ENCODE measurements around the gene PPP2R5D.
A peak's percentile ranks its signal among the peaks of the same experiment; 100 is the strongest.

PPP2R5D gene

DNA sequence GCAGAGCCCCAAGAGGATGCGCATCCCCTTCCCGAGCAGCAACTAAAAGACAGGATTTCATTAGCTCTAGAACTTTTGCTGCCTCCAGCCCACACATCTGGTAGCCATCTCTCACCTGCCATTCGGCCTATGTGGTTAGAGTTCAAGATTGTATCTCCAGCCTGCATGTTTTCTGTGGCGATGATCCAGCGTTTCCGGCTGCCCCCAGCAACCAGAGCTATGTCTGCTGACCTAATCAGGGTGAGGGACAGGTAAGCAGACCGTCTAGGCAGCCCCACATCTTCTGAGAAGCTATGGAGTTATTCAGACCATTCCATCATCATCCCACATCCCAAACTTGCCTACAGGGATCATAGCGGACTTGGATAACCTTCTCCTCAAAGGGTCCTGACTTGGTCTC is 71.6 kb downstream of the PPP2R5D start:
- DNase-seq (ENCODE audit: low read depth, low spot score) = no peak

DNA sequence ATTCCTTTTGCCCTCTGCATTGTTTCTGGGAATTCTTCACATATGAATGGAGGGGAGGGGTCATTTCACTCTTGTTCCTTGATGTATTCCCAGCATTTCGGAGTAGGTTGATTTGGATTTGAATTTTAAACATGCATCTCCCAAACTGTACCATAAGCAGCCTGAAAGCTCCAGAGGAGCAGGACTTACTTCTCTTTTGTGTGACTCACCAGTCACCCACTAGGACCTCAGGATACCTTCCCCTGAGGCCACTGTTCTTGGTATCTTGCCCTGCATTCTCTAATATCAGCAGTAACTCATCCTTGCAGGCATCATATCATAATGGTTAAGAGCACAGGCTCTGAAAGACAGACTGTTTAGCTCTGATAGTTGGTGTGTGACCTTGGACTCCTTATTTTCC is 74.2 kb downstream of the PPP2R5D start:
- DNase-seq (ENCODE audit: low read depth, low spot score) = no peak

DNA sequence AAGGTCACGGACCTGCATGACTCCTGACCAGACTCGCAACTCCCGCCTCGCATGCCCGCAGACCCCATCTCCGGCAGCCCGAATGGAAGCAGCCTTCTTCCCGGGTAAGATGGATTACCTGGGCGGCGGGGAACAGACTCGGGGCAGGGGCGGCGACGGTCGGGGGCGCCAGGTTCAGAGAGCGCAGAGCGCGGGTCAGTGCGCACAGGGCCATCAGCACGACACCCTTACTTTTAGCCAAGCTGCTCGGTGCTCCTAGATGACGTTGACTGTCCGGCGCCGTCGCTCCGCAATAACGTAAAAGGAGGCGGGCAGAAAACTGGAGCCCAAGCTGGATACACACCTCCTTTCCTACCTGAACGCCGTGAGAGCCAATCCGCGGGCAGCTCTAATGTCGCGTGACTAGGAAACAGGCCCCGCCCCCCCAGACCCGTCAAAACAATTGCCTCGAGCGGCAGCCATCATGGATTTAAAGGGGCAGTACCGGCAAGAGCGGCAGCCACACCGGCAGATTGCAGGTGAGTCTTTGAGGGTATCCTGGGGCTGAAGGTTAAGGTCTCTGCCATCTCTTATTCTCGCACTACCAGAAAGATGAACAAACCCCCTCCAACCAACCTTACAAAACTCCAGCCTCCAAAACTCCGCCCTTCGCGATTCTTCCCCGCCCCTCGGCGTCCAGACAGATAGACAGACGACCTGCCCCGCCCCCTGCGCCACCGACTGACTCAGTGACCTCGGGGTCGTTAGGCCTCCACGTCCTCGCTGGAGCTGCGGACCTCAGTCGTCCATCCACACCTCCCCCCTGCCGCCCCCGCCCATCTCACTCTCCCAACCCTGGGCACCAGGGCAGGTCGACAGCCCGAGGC is 75.0 kb downstream of the PPP2R5D start, which contains the start of the genes KLC4 and MRPL2:
Gene KLC4, plus strand, starts transcription at position 464 of the 866 bp plus-strand sequence. CDS start 1,705 bp downstream, outside the sequence.
Gene MRPL2, minus strand, starts transcription at position 267 of the 866 bp plus-strand sequence. Its CDS starts 53 bp downstream, at position 214.
- DNase-seq (ENCODE audit: low read depth, low spot score) = peak; percentile 99

DNA sequence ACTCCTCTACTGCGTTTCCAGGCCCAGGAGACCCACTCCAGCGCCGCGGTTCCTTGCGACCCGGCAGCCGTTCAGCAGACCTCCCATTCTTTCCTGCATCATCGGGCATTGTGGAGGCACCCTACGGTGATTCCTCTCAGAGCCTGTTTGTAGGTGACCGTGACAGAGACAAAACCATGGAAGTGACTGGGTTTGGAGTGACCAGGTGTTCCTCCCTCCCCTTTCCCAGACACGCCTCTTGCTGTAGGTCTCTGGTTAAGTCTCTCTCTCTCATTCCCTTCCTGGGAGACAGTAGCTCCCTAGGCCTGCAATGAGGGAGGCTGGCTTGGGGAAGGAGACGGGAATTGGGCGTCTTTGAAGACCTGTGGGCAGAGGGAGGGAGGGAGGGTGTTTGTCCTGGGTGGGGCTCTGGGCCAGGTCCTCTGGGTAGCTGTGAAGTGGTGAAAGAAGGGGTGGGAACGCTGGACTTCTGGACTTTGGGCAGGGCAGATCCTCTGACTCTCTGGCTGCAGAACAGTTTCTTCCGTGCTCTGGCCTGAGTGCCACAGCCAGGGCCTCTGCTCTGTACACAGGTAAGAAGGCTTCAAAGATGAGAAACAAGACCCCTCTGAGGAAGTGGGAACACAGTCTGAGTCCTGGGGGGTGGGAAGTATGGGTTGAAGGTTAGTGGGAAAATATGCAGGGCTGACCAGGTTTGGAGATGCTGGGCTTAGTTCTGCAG is 75.8 kb downstream of the PPP2R5D start:
- no peak for DNase-seq (ENCODE audit: low read depth, low spot score)

DNA sequence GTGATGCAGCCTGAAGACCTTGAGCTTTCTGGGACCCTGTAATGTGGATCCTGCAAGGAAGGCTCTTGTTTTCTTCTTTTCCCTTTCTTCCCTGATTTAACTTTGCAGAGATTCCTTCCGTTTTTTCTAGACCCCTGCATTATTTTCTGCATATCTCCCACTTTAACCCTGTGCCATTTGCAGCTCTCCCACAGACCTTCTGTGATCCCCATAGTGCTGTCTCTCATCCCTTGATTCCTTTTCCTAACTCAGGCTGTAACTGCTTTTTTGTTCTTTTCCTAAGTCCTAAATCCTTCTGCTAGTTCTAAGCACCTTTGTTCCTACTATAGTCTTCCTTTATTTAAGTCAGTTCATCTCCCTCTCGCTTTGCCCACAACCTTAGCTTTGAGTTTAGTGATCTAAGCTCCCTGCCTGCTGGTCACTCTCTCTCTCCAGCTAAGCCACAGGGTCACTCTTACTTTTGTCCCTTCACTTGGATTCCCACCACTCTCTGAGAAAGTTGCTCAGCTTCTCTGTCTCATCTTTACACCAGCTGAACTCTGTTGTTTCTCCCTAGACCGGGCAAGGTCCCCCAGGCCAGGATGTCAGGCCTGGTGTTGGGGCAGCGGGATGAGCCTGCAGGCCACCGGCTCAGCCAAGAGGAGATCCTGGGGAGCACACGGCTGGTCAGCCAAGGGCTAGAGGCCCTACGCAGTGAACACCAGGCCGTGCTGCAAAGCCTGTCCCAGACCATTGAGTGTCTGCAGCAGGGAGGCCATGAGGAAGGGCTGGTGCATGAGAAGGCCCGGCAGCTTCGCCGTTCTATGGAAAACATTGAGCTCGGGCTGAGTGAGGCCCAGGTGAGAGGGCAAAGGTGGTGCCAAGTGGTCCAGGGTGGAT is 76.6 kb downstream of the PPP2R5D start:
- DNase-seq (ENCODE audit: low read depth, low spot score) = no peak

DNA sequence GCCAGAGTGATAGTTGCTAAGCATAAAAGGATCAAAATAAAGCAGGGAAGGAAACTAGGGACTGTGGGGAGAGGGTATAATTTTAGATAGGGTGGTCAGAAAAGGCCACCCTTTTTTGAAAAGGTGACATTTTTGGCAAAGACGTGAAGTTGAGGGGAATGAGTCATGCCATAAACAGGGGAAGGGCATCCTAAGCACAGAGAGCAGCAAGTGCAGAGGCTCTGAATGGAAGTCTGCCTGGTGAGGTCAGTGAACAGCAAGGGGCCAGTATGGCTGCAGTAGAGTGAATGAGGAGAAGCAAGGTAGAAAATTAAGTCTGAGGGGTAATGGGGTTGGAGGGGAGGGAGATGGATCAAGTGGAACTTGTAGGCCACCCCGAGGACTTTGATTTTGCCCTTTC is 77.5 kb downstream of the PPP2R5D start:
- no peak for DNase-seq (ENCODE audit: low read depth, low spot score)

All from ELF-1 (cell line).